Liver (tissue), 9 donors: Measurements from ENCODE around the gene VPS39. TPM values are rescaled to one million over a fixed set of nuclear protein-coding genes. Genes with fewer than 3 reads are reported as not detected.

ENCODE experiments used
- DNase-seq: peaks from one replicate; pipeline ENCODE4 v3.0.0-alpha.2; 2017; ENCODE audit warnings: low spot score
- H3K27ac ChIP-seq, 2 donors: one replicate each; pipeline ENCODE4 v1.7.0; 2013; ENCODE audit warnings: inconsistent platforms in 2 of 2, low read length in 2 of 2, control low read depth in 1 of 2, low read depth in 1 of 2, mild to moderate bottlenecking in 1 of 2
- H3K27me3 ChIP-seq, 4 donors: one replicate each; pipeline versions ENCODE4 v1.6.1 to v1.7.0; 2013; ENCODE audit warnings: low read length in 3 of 4, inconsistent platforms in 1 of 4, mild to moderate bottlenecking in 1 of 4, moderate library complexity in 1 of 4; ENCODE audit not compliant: control insufficient read depth in 4 of 4, insufficient read depth in 4 of 4
- H3K36me3 ChIP-seq, 4 donors: one replicate each; pipeline versions ENCODE4 v1.6.1 to v1.7.0; 2013; ENCODE audit warnings: low read length in 3 of 4, mild to moderate bottlenecking in 3 of 4, low read depth in 1 of 4, moderate library complexity in 1 of 4; ENCODE audit not compliant: control insufficient read depth in 4 of 4, insufficient read depth in 3 of 4
- H3K4me1 ChIP-seq, 4 donors: one replicate each; pipeline versions ENCODE4 v1.6.1 to v1.7.0; 2013; ENCODE audit warnings: low read length in 3 of 4, mild to moderate bottlenecking in 3 of 4, moderate library complexity in 1 of 4; ENCODE audit not compliant: control insufficient read depth in 4 of 4, insufficient read depth in 4 of 4
- H3K4me3 ChIP-seq, 3 donors: one replicate each; pipeline versions ENCODE4 v1.6.1 to v1.7.0; 2013; ENCODE audit warnings: low read length in 3 of 3, control low read depth in 1 of 3, low read depth in 1 of 3, mild to moderate bottlenecking in 1 of 3
- H3K9ac ChIP-seq, 2 donors: one replicate each; pipeline ENCODE4 v1.7.0; 2013; ENCODE audit warnings: low read length in 2 of 2, mild to moderate bottlenecking in 2 of 2, moderate library complexity in 2 of 2, control low read depth in 1 of 2, low read depth in 1 of 2
- H3K9me3 ChIP-seq, 4 donors: one replicate each; pipeline versions ENCODE4 v1.6.1 to v1.7.0; 2013; ENCODE audit warnings: low read length in 3 of 4; ENCODE audit not compliant: control insufficient read depth in 4 of 4
- EGR1 ChIP-seq, 2 donors: IDR thresholded peaks; 2 replicates each; pipeline ENCODE4 v1.6.1; 2016 to 2018; ENCODE audit warnings: antibody characterized with exemption in 2 of 2, low read depth in 2 of 2
- FOXA1 ChIP-seq: IDR thresholded peaks from 2 replicates; pipeline ENCODE4 v1.6.1; 2016; ENCODE audit warnings: antibody characterized with exemption
- FOXA2 ChIP-seq: IDR thresholded peaks from 2 replicates; pipeline ENCODE4 v1.6.1; 2016; ENCODE audit warnings: antibody characterized with exemption
- GABPA ChIP-seq, 2 donors: IDR thresholded peaks in 1 of 2; conservative IDR thresholded peaks in 1 of 2; 2 replicates each; pipeline ENCODE4 v1.6.1; 2016; ENCODE audit warnings: antibody characterized with exemption in 2 of 2, mild to moderate bottlenecking in 1 of 2, moderate library complexity in 1 of 2
- HNF4A ChIP-seq, 2 donors: conservative IDR thresholded peaks; 2 replicates each; pipeline ENCODE4 v1.6.1; 2016; ENCODE audit warnings: antibody characterized with exemption in 2 of 2, mild to moderate bottlenecking in 2 of 2
- HNF4G ChIP-seq: IDR thresholded peaks from 2 replicates; pipeline ENCODE4 v1.6.1; 2016; ENCODE audit warnings: antibody characterized with exemption
- JUND ChIP-seq, 2 donors: IDR thresholded peaks; 2 replicates each; pipeline ENCODE4 v1.6.1; 2016; ENCODE audit warnings: antibody characterized with exemption in 2 of 2
- NR2F2 ChIP-seq: IDR thresholded peaks from 2 replicates; pipeline ENCODE4 v1.6.1; 2016; ENCODE audit warnings: antibody characterized with exemption
- RAD21 ChIP-seq, 2 donors: IDR thresholded peaks; 2 replicates each; pipeline ENCODE4 v1.6.1; 2016; ENCODE audit warnings: antibody characterized with exemption in 2 of 2, mild to moderate bottlenecking in 2 of 2
- RXRA ChIP-seq, 2 donors: IDR thresholded peaks; 2 replicates each; pipeline ENCODE4 v1.6.1; 2017 to 2018; ENCODE audit warnings: antibody characterized with exemption in 2 of 2, mild to moderate bottlenecking in 1 of 2
- SP1 ChIP-seq: IDR thresholded peaks from 2 replicates; pipeline ENCODE4 v1.6.1; 2018; ENCODE audit warnings: antibody characterized with exemption, mild to moderate bottlenecking
- TAF1 ChIP-seq: conservative IDR thresholded peaks from 2 replicates; pipeline ENCODE4 v1.6.1; 2016; ENCODE audit warnings: antibody characterized with exemption, mild to moderate bottlenecking
- YY1 ChIP-seq: IDR thresholded peaks from 2 replicates; pipeline ENCODE4 v1.6.1; 2016; ENCODE audit warnings: antibody characterized with exemption, mild to moderate bottlenecking
- WGBS: extraction: QIAGEN DNeasy Blood & Tissue Kit; methylation state at CpG from one replicate; pipeline ENCODE4 v1.1.7; 2013; 5-methylcytosine and 5-hydroxymethylcytosine counted together
- polyA plus RNA-seq, 2 donors: library from polyadenylated mRNA; stranded (reverse) in 1 of 2; unstranded in 1 of 2; fragments of 200-250 nt in 1 of 2; fragments of >200 nt in 1 of 2; fragmentation: Nextera tagmentation in 1 of 2; extraction: Ambion mirVana in 1 of 2; gene quantifications; one replicate each; pipeline versions ENCODE4 v1.2.1 to v1.2.3, GENCODE V29; 2013 to 2015
- total RNA-seq, 2 donors: library from RNA; depleted of rRNA; stranded (reverse); fragments of >200 nt; gene quantifications; one replicate each; pipeline ENCODE4 v1.2.3, GENCODE V29; 2014
- TF ChIP-seq, protein P1 (sequence below): IDR thresholded peaks from 2 replicates; pipeline ENCODE4 v1.6.1; 2016; ENCODE audit warnings: antibody characterized with exemption
- TF ChIP-seq, protein P2 (sequence below): fragments of 150-350 bp; IDR thresholded peaks from 2 replicates; pipeline ENCODE4 v1.5.1; 2017; ENCODE audit warnings: improper control_type of control experiment, low read depth, low read length; ENCODE audit not compliant: missing input control
- TF ChIP-seq, protein P3 (sequence below): IDR thresholded peaks from 2 replicates; pipeline ENCODE4 v1.6.1; 2016; ENCODE audit warnings: antibody characterized with exemption
- TF ChIP-seq, protein P4 (sequence below): IDR thresholded peaks from 2 replicates; pipeline ENCODE4 v1.6.1; 2016; ENCODE audit warnings: antibody characterized with exemption
- TF ChIP-seq, protein P5 (sequence below): IDR thresholded peaks from 2 replicates; pipeline ENCODE4 v1.6.1; 2016; ENCODE audit warnings: antibody characterized with exemption, mild to moderate bottlenecking
- donor health status: healthy.
- donor health status: healthy.
- donor health status: healthy.
- donor health status: healthy.
- donor health status: healthy.

Gene VPS39
- total and polyA plus RNA-seq, 4 donors: 11.1 to 41.2 (median 16.8) TPM

DNA sequence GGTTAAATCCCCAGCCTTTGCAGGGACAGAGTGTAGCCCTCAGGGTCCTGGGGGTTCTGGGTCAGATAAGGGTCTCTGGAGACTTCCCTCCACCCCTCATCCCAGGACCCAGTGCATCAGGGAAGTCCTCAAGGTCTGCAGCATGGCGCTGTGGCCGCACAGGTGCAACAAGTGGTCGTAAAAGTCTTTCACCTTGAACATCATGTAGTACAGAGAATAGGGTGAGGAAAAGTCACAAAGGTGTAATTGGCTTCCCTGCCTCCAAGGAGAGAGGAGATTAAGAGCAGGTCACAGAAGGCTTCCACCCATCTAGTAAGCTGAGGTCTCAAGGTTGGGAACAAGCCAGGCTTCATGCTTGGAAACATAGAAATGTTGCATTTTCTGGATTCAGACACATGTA lies 84.6 kb downstream of the VPS39 start:
- Histone ChIP-seq H3K36me3 (no peaks in the 10 kb centered on the region), H3K27ac (no peak overlapping the region), H3K9me3 (no peaks in the 10 kb centered on the region), H3K4me1 (no peaks in the 10 kb centered on the region), H3K4me3 (no peak overlapping the region), H3K27me3 (no peaks in the 10 kb centered on the region), H3K9ac (no peak overlapping the region)
- no peak for DNase-seq
- WGBS: 93% methylated on average over 3 of the region's 3 CpGs
- no peak for TF ChIP-seq FOXA1

DNA sequence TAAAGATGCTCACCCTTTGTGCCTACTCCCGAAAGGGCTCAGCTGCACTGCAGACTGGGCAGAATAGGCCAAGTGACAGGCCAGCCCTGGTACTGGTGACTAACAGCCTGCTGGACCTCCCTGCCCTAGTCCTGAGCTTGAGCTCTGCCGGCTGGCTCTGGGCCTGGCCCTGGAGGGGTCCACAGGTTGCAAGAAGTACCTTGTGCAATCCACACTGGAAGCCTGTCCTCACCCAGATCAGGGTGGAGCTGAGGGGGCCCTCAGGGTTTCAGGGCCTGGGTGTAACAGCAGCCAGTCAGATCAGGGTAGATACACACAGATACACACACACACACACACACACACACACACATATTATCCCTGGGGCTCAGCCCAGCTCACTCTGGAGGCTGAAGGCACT lies 86.4 kb downstream of the VPS39 start:
- Histone ChIP-seq H3K27ac (no peak overlapping the region), H3K9ac (no peak overlapping the region), H3K4me3 (no peak overlapping the region), H3K4me1 (no peaks in the 10 kb centered on the region), H3K27me3 (no peaks in the 10 kb centered on the region), H3K9me3 (no peaks in the 10 kb centered on the region), H3K36me3 (no peaks in the 10 kb centered on the region)
- DNase-seq: no peak
- TF ChIP-seq RAD21 (IDR thresholded peaks at IDR 0.05): no peak
- TF ChIP-seq HNF4A (conservative IDR thresholded peaks at IDR 0.05): no peak
- TF ChIP-seq, protein P1, sequence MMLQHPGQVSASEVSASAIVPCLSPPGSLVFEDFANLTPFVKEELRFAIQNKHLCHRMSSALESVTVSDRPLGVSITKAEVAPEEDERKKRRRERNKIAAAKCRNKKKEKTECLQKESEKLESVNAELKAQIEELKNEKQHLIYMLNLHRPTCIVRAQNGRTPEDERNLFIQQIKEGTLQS: no peak
- TF ChIP-seq FOXA1: no peak
- TF ChIP-seq SP1: no peak
- no peak for TF ChIP-seq NR2F2
- no peak for TF ChIP-seq EGR1 (IDR thresholded peaks at IDR 0.05; ENCODE audit: low read depth in 2 of 2)
- no peak for TF ChIP-seq RXRA (IDR thresholded peaks at IDR 0.05)
- no peak for TF ChIP-seq TAF1
- no peak for TF ChIP-seq HNF4G
- no peak for TF ChIP-seq GABPA (IDR thresholded peaks at IDR 0.05 in 1 of 2, conservative IDR thresholded peaks at IDR 0.05 in 1 of 2)
- TF ChIP-seq YY1: no peak
- TF ChIP-seq, protein P2, sequence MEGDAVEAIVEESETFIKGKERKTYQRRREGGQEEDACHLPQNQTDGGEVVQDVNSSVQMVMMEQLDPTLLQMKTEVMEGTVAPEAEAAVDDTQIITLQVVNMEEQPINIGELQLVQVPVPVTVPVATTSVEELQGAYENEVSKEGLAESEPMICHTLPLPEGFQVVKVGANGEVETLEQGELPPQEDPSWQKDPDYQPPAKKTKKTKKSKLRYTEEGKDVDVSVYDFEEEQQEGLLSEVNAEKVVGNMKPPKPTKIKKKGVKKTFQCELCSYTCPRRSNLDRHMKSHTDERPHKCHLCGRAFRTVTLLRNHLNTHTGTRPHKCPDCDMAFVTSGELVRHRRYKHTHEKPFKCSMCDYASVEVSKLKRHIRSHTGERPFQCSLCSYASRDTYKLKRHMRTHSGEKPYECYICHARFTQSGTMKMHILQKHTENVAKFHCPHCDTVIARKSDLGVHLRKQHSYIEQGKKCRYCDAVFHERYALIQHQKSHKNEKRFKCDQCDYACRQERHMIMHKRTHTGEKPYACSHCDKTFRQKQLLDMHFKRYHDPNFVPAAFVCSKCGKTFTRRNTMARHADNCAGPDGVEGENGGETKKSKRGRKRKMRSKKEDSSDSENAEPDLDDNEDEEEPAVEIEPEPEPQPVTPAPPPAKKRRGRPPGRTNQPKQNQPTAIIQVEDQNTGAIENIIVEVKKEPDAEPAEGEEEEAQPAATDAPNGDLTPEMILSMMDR: no peak
- TF ChIP-seq, protein P3, sequence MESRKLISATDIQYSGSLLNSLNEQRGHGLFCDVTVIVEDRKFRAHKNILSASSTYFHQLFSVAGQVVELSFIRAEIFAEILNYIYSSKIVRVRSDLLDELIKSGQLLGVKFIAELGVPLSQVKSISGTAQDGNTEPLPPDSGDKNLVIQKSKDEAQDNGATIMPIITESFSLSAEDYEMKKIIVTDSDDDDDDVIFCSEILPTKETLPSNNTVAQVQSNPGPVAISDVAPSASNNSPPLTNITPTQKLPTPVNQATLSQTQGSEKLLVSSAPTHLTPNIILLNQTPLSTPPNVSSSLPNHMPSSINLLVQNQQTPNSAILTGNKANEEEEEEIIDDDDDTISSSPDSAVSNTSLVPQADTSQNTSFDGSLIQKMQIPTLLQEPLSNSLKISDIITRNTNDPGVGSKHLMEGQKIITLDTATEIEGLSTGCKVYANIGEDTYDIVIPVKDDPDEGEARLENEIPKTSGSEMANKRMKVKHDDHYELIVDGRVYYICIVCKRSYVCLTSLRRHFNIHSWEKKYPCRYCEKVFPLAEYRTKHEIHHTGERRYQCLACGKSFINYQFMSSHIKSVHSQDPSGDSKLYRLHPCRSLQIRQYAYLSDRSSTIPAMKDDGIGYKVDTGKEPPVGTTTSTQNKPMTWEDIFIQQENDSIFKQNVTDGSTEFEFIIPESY: no peak
- TF ChIP-seq, protein P4, sequence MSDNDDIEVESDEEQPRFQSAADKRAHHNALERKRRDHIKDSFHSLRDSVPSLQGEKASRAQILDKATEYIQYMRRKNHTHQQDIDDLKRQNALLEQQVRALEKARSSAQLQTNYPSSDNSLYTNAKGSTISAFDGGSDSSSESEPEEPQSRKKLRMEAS: no peak
- no peak for TF ChIP-seq JUND (IDR thresholded peaks at IDR 0.05)
- TF ChIP-seq, protein P5, sequence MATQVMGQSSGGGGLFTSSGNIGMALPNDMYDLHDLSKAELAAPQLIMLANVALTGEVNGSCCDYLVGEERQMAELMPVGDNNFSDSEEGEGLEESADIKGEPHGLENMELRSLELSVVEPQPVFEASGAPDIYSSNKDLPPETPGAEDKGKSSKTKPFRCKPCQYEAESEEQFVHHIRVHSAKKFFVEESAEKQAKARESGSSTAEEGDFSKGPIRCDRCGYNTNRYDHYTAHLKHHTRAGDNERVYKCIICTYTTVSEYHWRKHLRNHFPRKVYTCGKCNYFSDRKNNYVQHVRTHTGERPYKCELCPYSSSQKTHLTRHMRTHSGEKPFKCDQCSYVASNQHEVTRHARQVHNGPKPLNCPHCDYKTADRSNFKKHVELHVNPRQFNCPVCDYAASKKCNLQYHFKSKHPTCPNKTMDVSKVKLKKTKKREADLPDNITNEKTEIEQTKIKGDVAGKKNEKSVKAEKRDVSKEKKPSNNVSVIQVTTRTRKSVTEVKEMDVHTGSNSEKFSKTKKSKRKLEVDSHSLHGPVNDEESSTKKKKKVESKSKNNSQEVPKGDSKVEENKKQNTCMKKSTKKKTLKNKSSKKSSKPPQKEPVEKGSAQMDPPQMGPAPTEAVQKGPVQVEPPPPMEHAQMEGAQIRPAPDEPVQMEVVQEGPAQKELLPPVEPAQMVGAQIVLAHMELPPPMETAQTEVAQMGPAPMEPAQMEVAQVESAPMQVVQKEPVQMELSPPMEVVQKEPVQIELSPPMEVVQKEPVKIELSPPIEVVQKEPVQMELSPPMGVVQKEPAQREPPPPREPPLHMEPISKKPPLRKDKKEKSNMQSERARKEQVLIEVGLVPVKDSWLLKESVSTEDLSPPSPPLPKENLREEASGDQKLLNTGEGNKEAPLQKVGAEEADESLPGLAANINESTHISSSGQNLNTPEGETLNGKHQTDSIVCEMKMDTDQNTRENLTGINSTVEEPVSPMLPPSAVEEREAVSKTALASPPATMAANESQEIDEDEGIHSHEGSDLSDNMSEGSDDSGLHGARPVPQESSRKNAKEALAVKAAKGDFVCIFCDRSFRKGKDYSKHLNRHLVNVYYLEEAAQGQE: no peak
- no peak for TF ChIP-seq FOXA2
- 27% methylated on average over 2 of the region's 2 CpGs for WGBS
